ENCODE results near the gene ZNF81.
A peak's percentile ranks its signal among the peaks of the same experiment; 100 is the strongest.
"Not testable (repeated sequence)": the region's sequence is repeated elsewhere in the genome, so short reads cannot be mapped to it uniquely, and the experiment has no call there.

The ZNF81 gene
- 11.9 to 18.2 (median 13.1) reads per million in 3 donors for total RNA-seq

GRCh38 chrX:47836164-47837072, at the start of gene ZNF81:
Gene ZNF81 (plus strand): TSS chrX:47836902. CDS start chrX:47846268, 9,366 bp downstream.
- peak; percentile 83 to 89 (median 86) for DNase-seq
- H3K9me3 ChIP-seq (ENCODE audit: control insufficient read depth, low read length), result no peaks in the 10 kb centered on the region
- H3K27ac ChIP-seq (ENCODE audit: insufficient read depth, low read length, poor library complexity, severe bottlenecking), result peak within 1 kb of the TSS; percentile 70

GRCh38 chrX:47796433-47796906, 40.2 kb upstream of the ZNF81 start:
- no peaks in the 10 kb centered on the region for H3K4me1 ChIP-seq (ENCODE audit: control insufficient read depth, insufficient read depth, low read length, poor library complexity, severe bottlenecking)
- H3K9me3 ChIP-seq (ENCODE audit: control insufficient read depth, low read length), result no peaks in the 10 kb centered on the region
- H3K27ac ChIP-seq (ENCODE audit: insufficient read depth, low read length, poor library complexity, severe bottlenecking), result no peak overlapping the region
- H3K36me3 ChIP-seq (ENCODE audit: control insufficient read depth, insufficient read depth, low read length), result no peaks in the 10 kb centered on the region
- DNase-seq, result no peak
- H3K27me3 ChIP-seq (replicated peaks; ENCODE audit: control insufficient read depth, insufficient read depth, low read length, poor library complexity, severe bottlenecking), result no peaks in the 10 kb centered on the region
- no peak overlapping the region for H3K4me3 ChIP-seq (ENCODE audit: insufficient read depth, low read depth, low read length, poor library complexity, severe bottlenecking)

More at GRCh38 chrX:47836164-47837072, at the start of gene ZNF81:
- Histone ChIP-seq H3K4me1 (ENCODE audit: control insufficient read depth, insufficient read depth, low read length, poor library complexity, severe bottlenecking) (peaks cover 4% of the 10 kb centered on the region), H3K36me3 (ENCODE audit: control insufficient read depth, insufficient read depth, low read length) (no peaks in the 10 kb centered on the region), H3K27me3 (replicated peaks; ENCODE audit: control insufficient read depth, insufficient read depth, low read length, poor library complexity, severe bottlenecking) (no peaks in the 10 kb centered on the region), H3K4me3 (ENCODE audit: insufficient read depth, low read depth, low read length, poor library complexity, severe bottlenecking) (peak within 1 kb of the TSS; percentile 69)

- Histone ChIP-seq H3K27ac (ENCODE audit: insufficient read depth, low read length, poor library complexity, severe bottlenecking) (no peak overlapping the region), H3K36me3 (ENCODE audit: control insufficient read depth, insufficient read depth, low read length) (no peaks in the 10 kb centered on the region), H3K9me3 (ENCODE audit: control insufficient read depth, low read length) (no peaks in the 10 kb centered on the region), H3K27me3 (replicated peaks; ENCODE audit: control insufficient read depth, insufficient read depth, low read length, poor library complexity, severe bottlenecking) (no peaks in the 10 kb centered on the region), H3K4me1 (ENCODE audit: control insufficient read depth, insufficient read depth, low read length, poor library complexity, severe bottlenecking) (no peaks in the 10 kb centered on the region), H3K4me3 (ENCODE audit: insufficient read depth, low read depth, low read length, poor library complexity, severe bottlenecking) (no peak overlapping the region)
- DNase-seq, result no peak
Measured at GRCh38 chrX:47797084-47797483, 39.6 kb upstream of the ZNF81 start.

- no peak for DNase-seq
- H3K4me1 ChIP-seq (ENCODE audit: control insufficient read depth, insufficient read depth, low read length, poor library complexity, severe bottlenecking), result no peaks in the 10 kb centered on the region
- no peaks in the 10 kb centered on the region for H3K36me3 ChIP-seq (ENCODE audit: control insufficient read depth, insufficient read depth, low read length)
- H3K4me3 ChIP-seq (ENCODE audit: insufficient read depth, low read depth, low read length, poor library complexity, severe bottlenecking), result no peak overlapping the region
- H3K27me3 ChIP-seq (replicated peaks; ENCODE audit: control insufficient read depth, insufficient read depth, low read length, poor library complexity, severe bottlenecking), result no peaks in the 10 kb centered on the region
- H3K27ac ChIP-seq (ENCODE audit: insufficient read depth, low read length, poor library complexity, severe bottlenecking), result no peak overlapping the region
- H3K9me3 ChIP-seq (ENCODE audit: control insufficient read depth, low read length), result no peaks in the 10 kb centered on the region
Measured at GRCh38 chrX:47798861-47799260, 37.8 kb upstream of the ZNF81 start.

GRCh38 chrX:47802589-47802988, 34.1 kb upstream of the ZNF81 start:
- no peaks in the 10 kb centered on the region for H3K36me3 ChIP-seq (ENCODE audit: control insufficient read depth, insufficient read depth, low read length)
- no peaks in the 10 kb centered on the region for H3K27me3 ChIP-seq (replicated peaks; ENCODE audit: control insufficient read depth, insufficient read depth, low read length, poor library complexity, severe bottlenecking)
- H3K27ac ChIP-seq (ENCODE audit: insufficient read depth, low read length, poor library complexity, severe bottlenecking), result no peak overlapping the region
- no peak overlapping the region for H3K4me3 ChIP-seq (ENCODE audit: insufficient read depth, low read depth, low read length, poor library complexity, severe bottlenecking)
- H3K9me3 ChIP-seq (ENCODE audit: control insufficient read depth, low read length), result no peaks in the 10 kb centered on the region
- DNase-seq, result no peak
- H3K4me1 ChIP-seq (ENCODE audit: control insufficient read depth, insufficient read depth, low read length, poor library complexity, severe bottlenecking), result no peaks in the 10 kb centered on the region

GRCh38 chrX:47803103-47803502, 33.6 kb upstream of the ZNF81 start:
- not testable (repeated sequence) for H3K4me1 ChIP-seq (ENCODE audit: control insufficient read depth, insufficient read depth, low read length, poor library complexity, severe bottlenecking); DNase-seq; H3K27me3 ChIP-seq (replicated peaks; ENCODE audit: control insufficient read depth, insufficient read depth, low read length, poor library complexity, severe bottlenecking); H3K9me3 ChIP-seq (ENCODE audit: control insufficient read depth, low read length); H3K27ac ChIP-seq (ENCODE audit: insufficient read depth, low read length, poor library complexity, severe bottlenecking); H3K36me3 ChIP-seq (ENCODE audit: control insufficient read depth, insufficient read depth, low read length); H3K4me3 ChIP-seq (ENCODE audit: insufficient read depth, low read depth, low read length, poor library complexity, severe bottlenecking)

- Histone ChIP-seq H3K27ac (ENCODE audit: insufficient read depth, low read length, poor library complexity, severe bottlenecking) (no peak overlapping the region), H3K27me3 (replicated peaks; ENCODE audit: control insufficient read depth, insufficient read depth, low read length, poor library complexity, severe bottlenecking) (no peaks in the 10 kb centered on the region), H3K9me3 (ENCODE audit: control insufficient read depth, low read length) (no peaks in the 10 kb centered on the region), H3K36me3 (ENCODE audit: control insufficient read depth, insufficient read depth, low read length) (no peaks in the 10 kb centered on the region), H3K4me1 (ENCODE audit: control insufficient read depth, insufficient read depth, low read length, poor library complexity, severe bottlenecking) (no peaks in the 10 kb centered on the region), H3K4me3 (ENCODE audit: insufficient read depth, low read depth, low read length, poor library complexity, severe bottlenecking) (no peak overlapping the region)
- no peak for DNase-seq
Measured at GRCh38 chrX:47804315-47804714, 32.4 kb upstream of the ZNF81 start.

GRCh38 chrX:47805844-47806243, 30.9 kb upstream of the ZNF81 start:
- H3K4me1 ChIP-seq (ENCODE audit: control insufficient read depth, insufficient read depth, low read length, poor library complexity, severe bottlenecking); H3K4me3 ChIP-seq (ENCODE audit: insufficient read depth, low read depth, low read length, poor library complexity, severe bottlenecking); H3K27ac ChIP-seq (ENCODE audit: insufficient read depth, low read length, poor library complexity, severe bottlenecking); H3K36me3 ChIP-seq (ENCODE audit: control insufficient read depth, insufficient read depth, low read length); DNase-seq; H3K9me3 ChIP-seq (ENCODE audit: control insufficient read depth, low read length); H3K27me3 ChIP-seq (replicated peaks; ENCODE audit: control insufficient read depth, insufficient read depth, low read length, poor library complexity, severe bottlenecking): not testable (repeated sequence)

- not testable (repeated sequence) for H3K27ac ChIP-seq (ENCODE audit: insufficient read depth, low read length, poor library complexity, severe bottlenecking); H3K4me3 ChIP-seq (ENCODE audit: insufficient read depth, low read depth, low read length, poor library complexity, severe bottlenecking); H3K4me1 ChIP-seq (ENCODE audit: control insufficient read depth, insufficient read depth, low read length, poor library complexity, severe bottlenecking); H3K27me3 ChIP-seq (replicated peaks; ENCODE audit: control insufficient read depth, insufficient read depth, low read length, poor library complexity, severe bottlenecking); H3K36me3 ChIP-seq (ENCODE audit: control insufficient read depth, insufficient read depth, low read length); DNase-seq; H3K9me3 ChIP-seq (ENCODE audit: control insufficient read depth, low read length)
Measured at GRCh38 chrX:47806415-47807271, 30.1 kb upstream of the ZNF81 start.

GRCh38 chrX:47807272-47807538, 29.5 kb upstream of the ZNF81 start:
- not testable (repeated sequence) for H3K4me3 ChIP-seq (ENCODE audit: insufficient read depth, low read depth, low read length, poor library complexity, severe bottlenecking); H3K4me1 ChIP-seq (ENCODE audit: control insufficient read depth, insufficient read depth, low read length, poor library complexity, severe bottlenecking); H3K27ac ChIP-seq (ENCODE audit: insufficient read depth, low read length, poor library complexity, severe bottlenecking); H3K36me3 ChIP-seq (ENCODE audit: control insufficient read depth, insufficient read depth, low read length); H3K9me3 ChIP-seq (ENCODE audit: control insufficient read depth, low read length); DNase-seq; H3K27me3 ChIP-seq (replicated peaks; ENCODE audit: control insufficient read depth, insufficient read depth, low read length, poor library complexity, severe bottlenecking)

All from effector memory CD4-positive, alpha-beta T cell (primary cell).